ENCODE data around the gene AFF3. TPM values are rescaled to one million over a fixed set of nuclear protein-coding genes. Genes with fewer than 3 reads are reported as not detected.

AFF3 gene
- total and polyA plus RNA-seq, 12 donors: 0.39 to 16.9 (median 7.0) TPM

GRCh38 chr2:99695130-99695943 is 447.1 kb downstream of the AFF3 start:
- DNase-seq (no peak), ATAC-seq (no peak)
- Histone ChIP-seq H3K9me3 (no peaks in the 10 kb centered on the region), H3K27me3 (no peaks in the 10 kb centered on the region), H3K36me3 (no peaks in the 10 kb centered on the region), H3K4me3 (no peak overlapping the region), H3K4me1 (peaks cover 3 to 60% (median 27%) of the 10 kb centered on the region in 9 donors), H3K27ac (peak overlapping the region in 4 of 10 donors; percentile 11 to 69 (median 44))
- WGBS, 2 donors: 74 to 78% methylated on average over 11 of the region's 11 CpGs
- no peak for TF ChIP-seq CTCF (IDR thresholded peaks at IDR 0.05)
- intact Hi-C loops (cut with DNase I): loop anchor here in 1 of 10 donors (10.0 kb wide), 1 partner anchor 51 kb away; no protein-coding TSS in a partner anchor

DNA sequence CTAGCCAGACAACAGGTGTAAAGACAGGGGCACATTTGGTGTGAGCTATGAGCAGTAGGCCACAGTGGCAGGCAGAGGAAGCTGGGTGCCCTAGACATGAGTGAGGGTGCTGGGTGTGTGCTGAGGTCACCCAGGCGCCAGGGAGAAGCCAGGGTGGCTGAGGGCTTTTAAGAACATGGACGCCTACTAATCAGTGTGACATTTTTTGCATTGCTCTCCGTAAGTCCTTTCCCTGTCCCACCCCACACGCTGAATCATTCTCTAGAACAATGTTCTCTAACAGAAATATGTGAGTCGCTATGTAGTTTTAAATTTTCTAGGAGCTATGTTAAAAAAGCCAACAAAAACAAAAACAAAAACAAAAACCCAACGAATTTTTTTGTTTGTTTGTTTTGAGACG is 448.1 kb downstream of the AFF3 start:
- Histone ChIP-seq H3K4me3 (no peak overlapping the region), H3K4me1 (peaks cover 3 to 60% (median 27%) of the 10 kb centered on the region in 9 donors), H3K27ac (peak overlapping the region in 3 of 10 donors; percentile 9 to 69 (median 55)), H3K36me3 (no peaks in the 10 kb centered on the region), H3K27me3 (no peaks in the 10 kb centered on the region), H3K9me3 (no peaks in the 10 kb centered on the region)
- no peak for DNase-seq
- WGBS, 2 donors: 72% methylated on average over 7 of the region's 7 CpGs
- TF ChIP-seq CTCF (IDR thresholded peaks at IDR 0.05): no peak
- ATAC-seq: peak in 2 of 8 donors; percentile 33 to 42
- intact Hi-C loops (cut with DNase I): loop anchor here in 1 of 10 donors (10.0 kb wide), 1 partner anchor 50 kb away; no protein-coding TSS in a partner anchor

DNA sequence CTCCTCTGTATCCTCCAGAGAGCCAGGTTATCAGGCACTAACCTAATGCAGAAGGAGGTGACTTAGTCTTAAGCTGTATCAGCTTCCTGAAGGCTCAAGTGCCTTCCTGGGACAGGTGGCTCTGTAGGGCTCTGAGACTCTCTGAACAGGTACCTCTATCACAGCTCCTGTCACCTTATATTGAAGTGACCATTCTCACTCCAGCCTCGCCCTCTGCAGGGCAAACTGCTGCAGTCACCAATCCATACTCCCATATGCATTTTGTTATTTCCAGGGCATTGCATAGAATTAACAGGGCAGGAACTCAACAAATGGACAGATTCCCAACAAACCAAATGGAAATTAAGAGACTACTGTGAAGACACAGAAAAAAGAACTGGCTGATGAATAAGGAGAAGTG is 449.6 kb downstream of the AFF3 start:
- ATAC-seq (no peak), DNase-seq (no peak)
- intact Hi-C loops (cut with DNase I): loop anchor here in 1 of 10 donors (10.0 kb wide), 1 partner anchor 48 kb away; no protein-coding TSS in a partner anchor
- Histone ChIP-seq H3K4me1 (peaks cover 1 to 49% (median 24%) of the 10 kb centered on the region in 9 donors), H3K9me3 (no peaks in the 10 kb centered on the region), H3K4me3 (peak overlapping the region in 2 of 10 donors; percentile 10 to 15), H3K27me3 (no peaks in the 10 kb centered on the region), H3K27ac (peak overlapping the region in 2 of 10 donors; percentile 13 to 64), H3K36me3 (no peaks in the 10 kb centered on the region)
- TF ChIP-seq CTCF (IDR thresholded peaks at IDR 0.05): no peak
- 97 to 100% methylated on average over 1 of the region's 1 CpG for WGBS, 2 donors

- no peaks in the 10 kb centered on the region for H3K27me3 ChIP-seq
- H3K9me3 ChIP-seq: no peaks in the 10 kb centered on the region
- peaks cover 0 to 41% (median 21%) of the 10 kb centered on the region in 9 donors for H3K4me1 ChIP-seq
- intact Hi-C loops (cut with DNase I): loop anchor here in 1 of 10 donors (10.0 kb wide), 1 partner anchor 47 kb away; no protein-coding TSS in a partner anchor
- H3K4me3 ChIP-seq: peak overlapping the region in 1 of 10 donors; percentile 10
- no peak for TF ChIP-seq CTCF (IDR thresholded peaks at IDR 0.05)
- H3K27ac ChIP-seq: peak overlapping the region in 5 of 10 donors; percentile 1 to 64 (median 19)
- DNase-seq (peak; percentile 35 to 74), ATAC-seq (peak in 7 of 8 donors; percentile 62 to 89 (median 75))
- no peaks in the 10 kb centered on the region for H3K36me3 ChIP-seq
- 53 to 74% methylated on average over 4 of the region's 4 CpGs for WGBS, 2 donors
These were observed 450.5 kb downstream of the AFF3 start for GRCh38 chr2:99691926-99692325.
